Measurements from ENCODE around the gene ARID1A. TPM values are rescaled to one million over a fixed set of nuclear protein-coding genes. Genes with fewer than 3 reads are reported as not detected.

The ARID1A gene
- total RNA-seq, 5 donors from 2014 or later (not counting 1 experiment from before 2014, with no cell fraction given): 122 to 148 (median 126) TPM

- H3K9me3 Mint-ChIP-seq: no peaks in the 10 kb centered on the region
- peaks cover 21 to 43% of the 10 kb centered on the region in 2 experiments for H3K4me1 ChIP-seq (ENCODE audit: control insufficient read depth in 1 of 2, extremely low read depth in 1 of 2, insufficient read depth in 2 of 2, low read length in 2 of 2)
- H3K27ac Mint-ChIP-seq: peak overlapping the region; percentile 76 to 99
- ChIA-PET POLR2A (interaction anchor here in 1 of 2 donors (0.6 kb wide), 1 partner anchor 173 kb away, joined by 3 read pairs; no protein-coding TSS in a partner anchor), CTCF (interaction anchor here (0.9 to 2.0 kb wide), 3 partner anchors 180 to 185 kb away, joined by 3 to 5 read pairs (median 4); no protein-coding TSS in a partner anchor)
- peaks cover 59 to 74% (median 74%) of the 10 kb centered on the region in 3 donors for H3K4me1 Mint-ChIP-seq
- H3K27me3 Mint-ChIP-seq: no peaks in the 10 kb centered on the region
- H3K4me3 ChIP-seq (ENCODE audit: control insufficient read depth in 1 of 2, extremely low read depth in 1 of 2, low read length in 1 of 2): no peak overlapping the region
- no peak overlapping the region for H3K27ac ChIP-seq (ENCODE audit: low read length)
- H3K9me3 ChIP-seq: no peaks in the 10 kb centered on the region
- no peak for ATAC-seq (replicated peaks in 1 of 4)
- 100% methylated on average over 3 of the region's 5 CpGs for WGBS (ENCODE audit: insufficient coverage)
- no peak overlapping the region for H3K4me3 Mint-ChIP-seq
- H3K36me3 Mint-ChIP-seq: peaks cover 29% of the 10 kb centered on the region
- no peaks in the 10 kb centered on the region for H3K27me3 ChIP-seq (replicated peaks in 1 of 2; ENCODE audit: control insufficient read depth in 2 of 2, extremely low read depth in 1 of 2, insufficient read depth in 2 of 2, low read length in 1 of 2)
- peaks cover 23 to 37% of the 10 kb centered on the region in 2 donors for H3K36me3 ChIP-seq (ENCODE audit: control insufficient read depth in 2 of 2, extremely low read depth in 1 of 2, insufficient read depth in 1 of 2, low read length in 1 of 2)
- DNase-seq: no peak
Measured at GRCh38 chr1:26783646-26784022, 87.8 kb downstream of the ARID1A start.

DNA sequence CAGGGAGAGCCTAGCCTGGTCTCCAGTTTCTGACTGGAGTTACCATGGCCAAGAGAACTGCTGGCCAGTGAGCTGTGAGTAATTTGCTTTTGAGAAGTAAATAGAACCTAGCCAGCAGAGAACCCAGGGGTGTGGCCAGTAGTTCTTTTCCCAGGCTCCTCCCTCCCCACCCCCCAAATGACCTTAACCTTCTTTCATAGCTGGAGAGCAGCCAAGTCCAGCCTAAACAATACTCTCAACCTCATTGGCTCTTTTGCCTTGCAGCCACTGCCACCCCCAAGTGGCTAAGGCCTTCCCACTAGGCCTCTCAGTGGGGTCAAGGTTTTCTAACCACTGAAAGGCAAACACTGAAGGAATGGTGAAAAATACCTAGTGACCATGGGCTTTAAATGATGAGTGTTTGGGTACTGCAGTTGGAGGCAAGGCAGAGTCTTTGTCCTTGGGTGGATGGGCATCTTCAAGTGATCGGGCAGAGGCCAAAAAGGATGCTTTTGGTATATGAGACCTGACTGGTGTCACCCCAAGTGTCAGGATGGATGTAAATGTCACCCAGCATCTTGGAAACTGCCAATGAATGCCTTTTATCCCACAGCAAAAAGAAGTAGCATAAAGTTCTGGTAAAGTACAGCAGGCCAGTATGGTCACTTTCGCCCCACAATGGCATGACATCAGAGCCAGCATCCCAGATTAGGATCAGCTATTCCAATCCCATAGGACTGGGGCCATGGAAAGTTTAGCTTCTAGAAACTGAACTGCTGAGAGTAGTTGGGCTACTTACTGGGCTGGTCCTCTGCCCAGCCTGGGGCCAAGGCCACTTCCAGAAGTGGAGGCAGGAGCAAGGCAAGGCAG is 88.4 kb downstream of the ARID1A start:
- H3K4me1 Mint-ChIP-seq: peaks cover 64 to 76% (median 74%) of the 10 kb centered on the region in 3 donors
- Histone ChIP-seq H3K4me1 (ENCODE audit: control insufficient read depth in 1 of 2, extremely low read depth in 1 of 2, insufficient read depth in 2 of 2, low read length in 2 of 2) (peaks cover 23 to 49% of the 10 kb centered on the region in 2 experiments), H3K27me3 (replicated peaks in 1 of 2; ENCODE audit: control insufficient read depth in 2 of 2, extremely low read depth in 1 of 2, insufficient read depth in 2 of 2, low read length in 1 of 2) (no peaks in the 10 kb centered on the region), H3K4me3 (ENCODE audit: control insufficient read depth in 1 of 2, extremely low read depth in 1 of 2, low read length in 1 of 2) (no peak overlapping the region), H3K9me3 (no peaks in the 10 kb centered on the region), H3K36me3 (ENCODE audit: control insufficient read depth in 2 of 2, extremely low read depth in 1 of 2, insufficient read depth in 1 of 2, low read length in 1 of 2) (peaks cover 17 to 31% of the 10 kb centered on the region in 2 donors), H3K27ac (ENCODE audit: low read length) (peak overlapping the region; percentile 34)
- ATAC-seq (replicated peaks in 1 of 4) (no peak), DNase-seq (no peak)
- no peaks in the 10 kb centered on the region for H3K9me3 Mint-ChIP-seq
- POLR2A ChIA-PET: interaction anchor here (0.6 kb wide), 3 partner anchors 56 to 174 kb away, joined by 3 to 4 read pairs (median 3); no protein-coding TSS in a partner anchor
- CTCF ChIA-PET: interaction anchor here (0.6 to 2.0 kb wide), 5 partner anchors 26 to 195 kb away, joined by 3 to 5 read pairs (median 3); no protein-coding TSS in a partner anchor
- WGBS (ENCODE audit: insufficient coverage): 100% methylated on average over 1 of the region's 2 CpGs
- peak overlapping the region in 1 of 3 donors; percentile 100 for H3K4me3 Mint-ChIP-seq
- H3K36me3 Mint-ChIP-seq: peaks cover 23% of the 10 kb centered on the region
- peak overlapping the region; percentile 99 to 100 for H3K27ac Mint-ChIP-seq
- H3K27me3 Mint-ChIP-seq: no peaks in the 10 kb centered on the region

DNA sequence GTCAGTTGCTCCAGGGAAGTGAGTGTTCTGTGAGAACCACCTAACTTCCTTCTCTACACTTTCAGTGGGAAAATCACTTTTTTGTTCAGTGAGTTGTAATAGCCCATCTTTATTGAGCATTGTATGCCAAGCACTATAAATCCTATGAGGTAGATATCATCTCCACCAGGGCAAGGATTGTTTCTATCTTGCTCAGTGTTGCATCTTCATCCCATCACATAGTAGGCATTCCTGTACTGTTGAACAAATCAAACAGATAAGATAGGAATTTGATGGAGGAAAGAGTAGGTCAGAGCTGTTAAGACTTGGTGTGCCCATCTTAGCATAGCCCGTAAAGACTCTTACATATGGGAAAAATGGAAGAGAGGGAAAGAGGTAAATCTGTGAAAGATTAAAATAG is 89.1 kb downstream of the ARID1A start:
- Histone ChIP-seq H3K27ac (ENCODE audit: low read length) (peak overlapping the region; percentile 34), H3K27me3 (replicated peaks in 1 of 2; ENCODE audit: control insufficient read depth in 2 of 2, extremely low read depth in 1 of 2, insufficient read depth in 2 of 2, low read length in 1 of 2) (no peaks in the 10 kb centered on the region), H3K4me1 (ENCODE audit: control insufficient read depth in 1 of 2, extremely low read depth in 1 of 2, insufficient read depth in 2 of 2, low read length in 2 of 2) (peaks cover 23 to 54% of the 10 kb centered on the region in 2 experiments), H3K9me3 (no peaks in the 10 kb centered on the region), H3K36me3 (ENCODE audit: control insufficient read depth in 2 of 2, extremely low read depth in 1 of 2, insufficient read depth in 1 of 2, low read length in 1 of 2) (peaks cover 13 to 25% of the 10 kb centered on the region in 2 donors), H3K4me3 (ENCODE audit: control insufficient read depth in 1 of 2, extremely low read depth in 1 of 2, low read length in 1 of 2) (no peak overlapping the region)
- H3K27me3 Mint-ChIP-seq: no peaks in the 10 kb centered on the region
- peak overlapping the region in 1 of 3 donors; percentile 100 for H3K4me3 Mint-ChIP-seq
- POLR2A ChIA-PET: interaction anchor here (0.6 to 1.7 kb wide), 2 partner anchors 8 to 70 kb away, joined by 3 to 8 read pairs; no protein-coding TSS in a partner anchor
- WGBS (ENCODE audit: insufficient coverage): no CpG with 5 or more reads among the region's 1 CpG
- CTCF ChIA-PET: interaction anchor here (0.6 to 2.0 kb wide), 4 partner anchors 14 to 279 kb away, joined by 3 to 5 read pairs (median 4); no protein-coding TSS in a partner anchor
- DNase-seq (no peak), ATAC-seq (replicated peaks in 1 of 4) (no peak)
- peaks cover 67 to 78% (median 77%) of the 10 kb centered on the region in 3 donors for H3K4me1 Mint-ChIP-seq
- H3K27ac Mint-ChIP-seq: peak overlapping the region; percentile 99 to 100
- peaks cover 17% of the 10 kb centered on the region for H3K36me3 Mint-ChIP-seq
- H3K9me3 Mint-ChIP-seq: no peaks in the 10 kb centered on the region

DNA sequence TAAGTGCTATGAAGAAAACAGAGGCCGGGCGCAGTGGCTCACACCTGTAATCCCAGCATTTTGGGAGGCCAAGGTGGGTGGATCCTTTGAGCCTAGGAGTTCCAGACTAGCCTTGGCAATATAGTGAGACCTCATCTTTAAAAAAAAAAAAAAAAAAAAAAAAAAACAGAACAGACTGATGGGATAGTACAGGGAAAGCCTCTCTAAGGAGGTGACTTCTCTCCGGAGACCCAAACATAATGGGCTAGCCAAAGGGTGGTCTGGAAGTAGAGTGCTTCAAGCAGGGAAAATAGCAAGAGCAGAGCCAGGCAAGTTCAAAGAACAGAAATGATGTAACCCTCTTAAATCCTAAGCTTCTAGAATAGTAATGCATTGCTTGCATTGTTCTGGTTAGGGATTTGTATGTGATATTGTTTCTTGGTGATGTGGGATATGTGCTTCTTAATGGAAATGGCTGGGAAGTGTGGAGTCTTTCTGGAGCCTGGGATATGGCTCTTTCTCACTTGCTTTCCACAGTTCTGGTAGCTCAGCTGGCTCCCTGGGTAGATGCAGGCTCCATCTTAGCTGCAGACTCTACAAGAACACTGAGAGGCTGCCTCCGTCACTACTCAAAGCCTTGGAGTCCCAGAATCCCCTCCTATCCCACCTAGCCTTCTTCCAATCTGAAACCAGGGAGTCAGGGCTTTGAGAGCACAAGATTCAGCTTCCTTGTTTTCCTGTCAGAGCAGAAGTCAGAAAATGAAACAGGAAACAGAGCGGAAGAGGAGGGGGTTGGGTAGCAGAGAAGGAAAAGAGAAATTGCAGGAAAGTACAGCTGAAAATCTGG is 90.0 kb downstream of the ARID1A start:
- peak overlapping the region; percentile 86 to 100 (median 98) for H3K4me3 Mint-ChIP-seq
- peaks cover 4 to 15% of the 10 kb centered on the region in 2 donors for H3K36me3 ChIP-seq (ENCODE audit: control insufficient read depth in 2 of 2, extremely low read depth in 1 of 2, insufficient read depth in 1 of 2, low read length in 1 of 2)
- 0% methylated on average over 1 of the region's 5 CpGs for WGBS (ENCODE audit: insufficient coverage)

GRCh38 chr1:26786437-26787380 is 90.9 kb downstream of the ARID1A start:
- Histone ChIP-seq H3K27ac (ENCODE audit: low read length) (peak overlapping the region; percentile 97), H3K4me3 (ENCODE audit: control insufficient read depth in 1 of 2, extremely low read depth in 1 of 2, low read length in 1 of 2) (peak overlapping the region; percentile 82 to 98), H3K27me3 (replicated peaks in 1 of 2; ENCODE audit: control insufficient read depth in 2 of 2, extremely low read depth in 1 of 2, insufficient read depth in 2 of 2, low read length in 1 of 2) (no peaks in the 10 kb centered on the region), H3K9me3 (no peaks in the 10 kb centered on the region), H3K4me1 (ENCODE audit: control insufficient read depth in 1 of 2, extremely low read depth in 1 of 2, insufficient read depth in 2 of 2, low read length in 2 of 2) (peaks cover 23 to 65% of the 10 kb centered on the region in 2 experiments), H3K36me3 (ENCODE audit: control insufficient read depth in 2 of 2, extremely low read depth in 1 of 2, insufficient read depth in 1 of 2, low read length in 1 of 2) (peaks cover 1 to 10% of the 10 kb centered on the region in 2 donors)
- Mint-ChIP-seq H3K4me1 (peaks cover 75 to 87% (median 80%) of the 10 kb centered on the region in 3 donors), H3K9me3 (no peaks in the 10 kb centered on the region), H3K27ac (peak overlapping the region; percentile 99 to 100), H3K27me3 (no peaks in the 10 kb centered on the region), H3K36me3 (peaks cover 14% of the 10 kb centered on the region), H3K4me3 (peak overlapping the region; percentile 86 to 100 (median 98))
- ChIA-PET CTCF (interaction anchor here in 1 of 2 donors (0.6 to 6.3 kb wide), 5 partner anchors 42 to 228 kb away, joined by 3 to 48 read pairs (median 9); no protein-coding TSS in a partner anchor), POLR2A (interaction anchor here (0.5 to 2.3 kb wide), 5 partner anchors 10 to 333 kb away, joined by 3 to 12 read pairs (median 7); no protein-coding TSS in a partner anchor)
- DNase-seq (peak in 10 of 35 experiments; percentile 5 to 49 (median 18)), ATAC-seq (replicated peaks in 1 of 4) (no peak)
- WGBS (ENCODE audit: insufficient coverage): 10% methylated on average over 2 of the region's 12 CpGs

More for the DNA sequence above, 90.0 kb downstream of the ARID1A start:
- Histone ChIP-seq H3K9me3 (no peaks in the 10 kb centered on the region), H3K27me3 (replicated peaks in 1 of 2; ENCODE audit: control insufficient read depth in 2 of 2, extremely low read depth in 1 of 2, insufficient read depth in 2 of 2, low read length in 1 of 2) (no peaks in the 10 kb centered on the region), H3K4me3 (ENCODE audit: control insufficient read depth in 1 of 2, extremely low read depth in 1 of 2, low read length in 1 of 2) (peak overlapping the region in 1 of 2 donors; percentile 98), H3K4me1 (ENCODE audit: control insufficient read depth in 1 of 2, extremely low read depth in 1 of 2, insufficient read depth in 2 of 2, low read length in 2 of 2) (peaks cover 23 to 62% of the 10 kb centered on the region in 2 experiments), H3K27ac (ENCODE audit: low read length) (peak overlapping the region; percentile 97)
- POLR2A ChIA-PET: interaction anchor here (0.5 to 1.7 kb wide), 4 partner anchors 9 to 334 kb away, joined by 3 to 12 read pairs (median 6); no protein-coding TSS in a partner anchor
- DNase-seq: peak in 3 of 35 experiments; percentile 10 to 59 (median 22)
- Mint-ChIP-seq H3K4me1 (peaks cover 74 to 84% (median 82%) of the 10 kb centered on the region in 3 donors), H3K36me3 (peaks cover 14% of the 10 kb centered on the region), H3K27me3 (no peaks in the 10 kb centered on the region), H3K27ac (peak overlapping the region; percentile 99 to 100), H3K9me3 (no peaks in the 10 kb centered on the region)
- ATAC-seq (replicated peaks in 1 of 4): no peak
- CTCF ChIA-PET: interaction anchor here in 1 of 2 donors (0.6 to 6.3 kb wide), 7 partner anchors 15 to 552 kb away, joined by 3 to 48 read pairs (median 3); partner anchors contain the start of gene CEP85
